Ishikawa (cell line): ENCODE measurements around the gene GPR55.

Experiments used
- CEBPB ChIP-seq: IDR thresholded peaks from 2 replicates; pipeline ENCODE4 v1.6.1; 2012
- CREB1 ChIP-seq: IDR thresholded peaks from 2 replicates; pipeline ENCODE4 v1.6.1; 2012; ENCODE audit warnings: low read depth
- EGR1 ChIP-seq: IDR thresholded peaks from 2 replicates; pipeline ENCODE4 v1.6.1; 2012
- EP300 ChIP-seq: IDR thresholded peaks from 2 replicates; pipeline ENCODE4 v1.6.1; 2012; ENCODE audit warnings: borderline replicate concordance
- FOXM1 ChIP-seq: IDR thresholded peaks from 2 replicates; pipeline ENCODE4 v1.6.1; 2012; ENCODE audit warnings: low read depth, borderline replicate concordance
- MAX ChIP-seq: IDR thresholded peaks from 2 replicates; pipeline ENCODE4 v1.6.1; 2012
- NFIC ChIP-seq: IDR thresholded peaks from 2 replicates; pipeline ENCODE4 v1.6.1; 2012
- RAD21 ChIP-seq: IDR thresholded peaks from 2 replicates; pipeline ENCODE4 v1.6.1; 2012; ENCODE audit warnings: low read depth
- REST ChIP-seq: IDR thresholded peaks from 2 replicates; pipeline ENCODE4 v1.6.1; 2012; ENCODE audit warnings: low read depth, mild to moderate bottlenecking
- TAF1 ChIP-seq: IDR thresholded peaks from 2 replicates; pipeline ENCODE4 v1.6.1; 2012; ENCODE audit warnings: low read depth, mild to moderate bottlenecking
- TCF12 ChIP-seq: IDR thresholded peaks from 2 replicates; pipeline ENCODE4 v1.6.1; 2012; ENCODE audit warnings: low read depth
- TEAD4 ChIP-seq: IDR thresholded peaks from 2 replicates; pipeline ENCODE4 v1.6.1; 2012
- USF1 ChIP-seq: IDR thresholded peaks from 2 replicates; pipeline ENCODE4 v1.6.1; 2012
- YY1 ChIP-seq: IDR thresholded peaks from 2 replicates; pipeline ENCODE4 v1.6.1; 2012; ENCODE audit warnings: low read depth
- ZBTB7A ChIP-seq: IDR thresholded peaks from 2 replicates; pipeline ENCODE4 v1.6.1; 2012; ENCODE audit warnings: low read depth

The GPR55 gene

GRCh38 chr2:230896346-230897115, 28.5 kb downstream of the GPR55 start:
- TF ChIP-seq FOXM1 (no peak), TEAD4 (no peak), TAF1 (no peak), NFIC (no peak), ZBTB7A (no peak), CREB1 (no peak), REST (no peak), RAD21 (no peak), USF1 (no peak)

GRCh38 chr2:230895536-230896345, 29.3 kb downstream of the GPR55 start:
- TF ChIP-seq RAD21, result no peak
- no peak for TF ChIP-seq USF1
- no peak for TF ChIP-seq MAX
- TF ChIP-seq TCF12, result no peak
- TF ChIP-seq CEBPB, result no peak
- no peak for TF ChIP-seq NFIC
- TF ChIP-seq CREB1, result no peak
- TF ChIP-seq EGR1, result no peak
- no peak for TF ChIP-seq REST
- TF ChIP-seq YY1, result no peak

- TF ChIP-seq TEAD4 (no peak), TCF12 (no peak), EP300 (no peak)
Measured at GRCh38 chr2:230893841-230894781, 30.9 kb downstream of the GPR55 start.

- no peak for TF ChIP-seq CEBPB
- TF ChIP-seq NFIC, result no peak
- TF ChIP-seq TCF12, result no peak
- TF ChIP-seq RAD21, result no peak
- TF ChIP-seq YY1, result no peak
- no peak for TF ChIP-seq USF1
- no peak for TF ChIP-seq FOXM1
- TF ChIP-seq TAF1, result no peak
- TF ChIP-seq EP300, result no peak
Measured at GRCh38 chr2:230893338-230893737, 31.7 kb downstream of the GPR55 start.

- no peak for TF ChIP-seq CEBPB
- no peak for TF ChIP-seq FOXM1
- no peak for TF ChIP-seq EGR1
- TF ChIP-seq TEAD4, result no peak
- no peak for TF ChIP-seq REST
- TF ChIP-seq EP300, result no peak
- TF ChIP-seq RAD21, result no peak
- no peak for TF ChIP-seq CREB1
Measured at GRCh38 chr2:230891509-230891908, 33.5 kb downstream of the GPR55 start.
